ENCODE results near the gene FMO2.

Gene FMO2

DNA sequence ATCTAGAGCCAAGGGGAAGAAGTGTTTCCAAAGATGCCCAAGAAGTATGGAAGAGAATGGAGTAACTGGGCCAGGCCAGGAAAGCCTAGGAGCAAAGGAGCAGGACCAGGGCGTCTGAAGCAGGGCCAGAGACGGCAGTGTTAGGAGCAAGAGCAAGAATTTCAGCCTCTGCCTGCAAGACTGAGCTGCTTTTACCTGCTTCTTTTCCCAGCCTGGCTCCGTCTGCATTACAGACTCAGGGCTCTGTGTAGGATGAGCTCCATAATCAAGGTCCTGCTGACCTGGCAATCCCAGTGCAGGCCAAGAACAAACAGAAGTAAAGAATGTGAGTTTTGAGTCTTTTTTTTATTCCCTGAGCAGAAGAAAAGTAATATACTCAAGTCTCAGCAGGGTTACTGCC, 73.3 kb downstream of the FMO2 start:
- DNase-seq (ENCODE audit: low read depth) = no peak
- in situ Hi-C loops (cut with HindIII; ENCODE audit: low sequenced_read_pairs) = no loop called here
- TF ChIP-seq, protein P1, sequence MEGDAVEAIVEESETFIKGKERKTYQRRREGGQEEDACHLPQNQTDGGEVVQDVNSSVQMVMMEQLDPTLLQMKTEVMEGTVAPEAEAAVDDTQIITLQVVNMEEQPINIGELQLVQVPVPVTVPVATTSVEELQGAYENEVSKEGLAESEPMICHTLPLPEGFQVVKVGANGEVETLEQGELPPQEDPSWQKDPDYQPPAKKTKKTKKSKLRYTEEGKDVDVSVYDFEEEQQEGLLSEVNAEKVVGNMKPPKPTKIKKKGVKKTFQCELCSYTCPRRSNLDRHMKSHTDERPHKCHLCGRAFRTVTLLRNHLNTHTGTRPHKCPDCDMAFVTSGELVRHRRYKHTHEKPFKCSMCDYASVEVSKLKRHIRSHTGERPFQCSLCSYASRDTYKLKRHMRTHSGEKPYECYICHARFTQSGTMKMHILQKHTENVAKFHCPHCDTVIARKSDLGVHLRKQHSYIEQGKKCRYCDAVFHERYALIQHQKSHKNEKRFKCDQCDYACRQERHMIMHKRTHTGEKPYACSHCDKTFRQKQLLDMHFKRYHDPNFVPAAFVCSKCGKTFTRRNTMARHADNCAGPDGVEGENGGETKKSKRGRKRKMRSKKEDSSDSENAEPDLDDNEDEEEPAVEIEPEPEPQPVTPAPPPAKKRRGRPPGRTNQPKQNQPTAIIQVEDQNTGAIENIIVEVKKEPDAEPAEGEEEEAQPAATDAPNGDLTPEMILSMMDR (IDR thresholded peaks at IDR 0.05; ENCODE audit: low read depth, low read length, missing control alignments) = no peak
- peak overlapping the region; percentile 28 for H3K4me3 ChIP-seq (ENCODE audit: low read depth, low read length)

- peak; percentile 37 for DNase-seq (ENCODE audit: low read depth)
- H3K4me3 ChIP-seq (ENCODE audit: low read depth, low read length) = peak overlapping the region; percentile 28
- TF ChIP-seq, protein P1 (IDR thresholded peaks at IDR 0.05; ENCODE audit: low read depth, low read length, missing control alignments) = no peak
- in situ Hi-C loops (cut with HindIII; ENCODE audit: low sequenced_read_pairs) = no loop called here
These were observed 73.8 kb downstream of the FMO2 start for GRCh38 chr1:171258943-171259342.

All from astrocyte of the cerebellum (primary cell).